GM23338 (cell line): ENCODE results near the gene RPGRIP1. TPM values are rescaled to one million over a fixed set of nuclear protein-coding genes. Genes with fewer than 3 reads are reported as not detected.
"Not testable (repeated sequence)": the region's sequence is repeated elsewhere in the genome, so short reads cannot be mapped to it uniquely, and the experiment has no call there.

Experiments
- ATAC-seq: fragments of 200-7000 bp; cut with Tn5 transposase; 3 replicates; pipeline ENCODE4 v1.9.1; 2020
- DNase-seq: peaks from one replicate; pipeline ENCODE4 v3.0.0-alpha.2; 2015; ENCODE audit warnings: low spot score
- H2AFZ ChIP-seq: fragments of 200-600 bp; sonication (generic); 2 replicates; pipeline ENCODE4 v1.8.0; 2016; ENCODE audit warnings: antibody characterized with exemption, mild to moderate bottlenecking, moderate library complexity
- H3F3A ChIP-seq: fragments of 200-600 bp; sonication (generic); replicated peaks from 2 replicates; pipeline ENCODE4 v1.8.0; 2017; ENCODE audit warnings: antibody characterized with exemption, mixed run types, low read depth
- H3K27ac ChIP-seq: fragments of 200-600 bp; sonication (generic); 2 replicates; pipeline ENCODE4 v1.6.1; 2016; ENCODE audit warnings: low read depth
- H3K27me3 ChIP-seq: fragments of 200-600 bp; sonication (generic); 2 replicates; pipeline ENCODE4 v1.8.0; 2016; ENCODE audit warnings: mild to moderate bottlenecking, mixed run types, moderate library complexity; ENCODE audit not compliant: insufficient read depth
- H3K36me3 ChIP-seq: fragments of 200-600 bp; sonication (generic); 2 replicates; pipeline ENCODE4 v1.8.0; 2016; ENCODE audit warnings: mild to moderate bottlenecking; ENCODE audit not compliant: insufficient read depth
- H3K4me1 ChIP-seq: fragments of 200-600 bp; sonication (generic); 2 replicates; pipeline ENCODE4 v1.8.0; 2016; ENCODE audit warnings: mild to moderate bottlenecking, moderate library complexity; ENCODE audit not compliant: insufficient read depth
- H3K4me2 ChIP-seq: fragments of 200-600 bp; sonication (generic); 2 replicates; pipeline ENCODE4 v1.7.1; 2017; ENCODE audit warnings: mixed run types
- H3K4me3 ChIP-seq: fragments of 200-600 bp; sonication (generic); 2 replicates; pipeline ENCODE4 v1.6.1; 2016; ENCODE audit warnings: mixed run types
- H3K79me2 ChIP-seq: fragments of 200-600 bp; sonication (generic); replicated peaks from 2 replicates; pipeline ENCODE4 v1.8.0; 2017; ENCODE audit warnings: mild to moderate bottlenecking; ENCODE audit not compliant: insufficient read depth
- H3K9me2 ChIP-seq: fragments of 200-600 bp; sonication (generic); 2 replicates; pipeline ENCODE4 v1.8.0; 2017; ENCODE audit not compliant: insufficient read depth
- H4K20me1 ChIP-seq: fragments of 200-600 bp; sonication (generic); replicated peaks from 2 replicates; pipeline ENCODE4 v1.8.0; 2017; ENCODE audit warnings: mild to moderate bottlenecking; ENCODE audit not compliant: insufficient read depth
- H3K27ac Mint-ChIP-seq: 2 replicates; pipeline ENCODE4 v1.8.0; 2020; ENCODE audit warnings: inconsistent platforms, mild to moderate bottlenecking, moderate library complexity, mixed read lengths
- H3K27me3 Mint-ChIP-seq: 3 replicates; pipeline ENCODE4 v1.8.0; 2022; ENCODE audit warnings: low read depth, mild to moderate bottlenecking, moderate library complexity, mixed read lengths, inconsistent platforms; ENCODE audit not compliant: insufficient read depth, poor library complexity
- H3K36me3 Mint-ChIP-seq: 3 replicates; pipeline ENCODE4 v1.8.0; 2021; ENCODE audit warnings: low read depth, mild to moderate bottlenecking, inconsistent platforms, moderate library complexity, mixed read lengths
- H3K4me1 Mint-ChIP-seq: 3 replicates; pipeline ENCODE4 v1.8.0; 2020; ENCODE audit warnings: mild to moderate bottlenecking, inconsistent platforms, mixed read lengths
- H3K4me3 Mint-ChIP-seq: 3 replicates; pipeline ENCODE4 v1.8.0; 2021; ENCODE audit warnings: moderate library complexity, mild to moderate bottlenecking, inconsistent platforms, mixed read lengths
- H3K9me3 Mint-ChIP-seq: 3 replicates; pipeline ENCODE4 v1.8.0; 2020; ENCODE audit warnings: moderate library complexity, mild to moderate bottlenecking, inconsistent platforms, mixed read lengths
- EZH2phosphoT487 ChIP-seq: fragments of 200-600 bp; sonication (generic); IDR thresholded peaks from one replicate; pipeline ENCODE4 v1.8.1; 2018; ENCODE audit warnings: antibody characterized with exemption; ENCODE audit not compliant: unreplicated experiment
- POLR2AphosphoS5 ChIP-seq: IDR thresholded peaks from 2 replicates; pipeline ENCODE4 v1.6.1; 2016; ENCODE audit warnings: antibody characterized with exemption, low read depth
- ZNF114 ChIP-seq: fragments of 250-450 bp; sonication (Bioruptor Pico); IDR thresholded peaks from 2 replicates; pipeline ENCODE4 v1.5.0; 2020; ENCODE audit warnings: mild to moderate bottlenecking, moderate library complexity
- ZNF462 ChIP-seq: fragments of 250-450 bp; sonication (Bioruptor Pico); IDR thresholded peaks from 2 replicates; pipeline ENCODE4 v1.5.0; 2020; ENCODE audit warnings: mild to moderate bottlenecking, moderate library complexity
- polyA plus RNA-seq: library from polyadenylated mRNA; unstranded; fragments of >200 nt; fragmentation: Nextera tagmentation; extraction: Ambion mirVana; gene quantifications from 2 replicates; pipeline ENCODE4 v1.2.1, GENCODE V29; 2016
- total RNA-seq: library from RNA; depleted of rRNA; stranded (reverse); fragments of >200 nt; shearing (Covaris generic); gene quantifications from 2 replicates; pipeline ENCODE4 v1.2.3, GENCODE V29; 2014

Gene RPGRIP1
- total and polyA plus RNA-seq, 2 experiments from 2014 or later, result 0.24 to 1.6 TPM

GRCh38 chr14:21278632-21279031 is 1.3 kb upstream of the RPGRIP1 start (continued):
- TF ChIP-seq ZNF462 (CRISPR knock-in tag) (no peak), POLR2AphosphoS5 (no peak), EZH2phosphoT487 (no peak), ZNF114 (CRISPR knock-in tag) (no peak)

DNA sequence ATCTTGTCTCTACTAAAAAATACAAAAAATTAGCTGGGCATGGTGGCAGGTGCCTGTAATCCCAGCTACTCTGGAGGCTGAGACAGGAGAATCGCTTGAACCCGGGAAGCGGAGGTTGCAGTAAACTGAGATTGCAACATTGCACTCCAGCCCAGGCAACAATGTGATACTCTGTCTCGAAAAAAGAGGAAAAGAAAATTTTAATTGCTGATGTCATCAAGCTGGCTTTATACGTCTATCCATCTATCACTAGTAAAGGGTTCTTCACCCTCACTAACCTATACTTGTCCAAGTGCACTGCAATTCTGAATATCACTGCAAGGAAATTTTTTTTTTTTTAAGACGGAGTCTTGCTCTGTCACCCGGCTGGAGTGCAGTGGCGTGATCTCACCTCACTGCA is 2.0 kb downstream of the RPGRIP1 start:
- H3K79me2 ChIP-seq, H2AFZ ChIP-seq, H3K36me3 Mint-ChIP-seq, H3K4me3 Mint-ChIP-seq, H3K4me1 Mint-ChIP-seq, H3K27ac ChIP-seq, H3F3A ChIP-seq, H3K27me3 Mint-ChIP-seq, H3K27me3 ChIP-seq, H3K36me3 ChIP-seq, H3K4me1 ChIP-seq, H3K27ac Mint-ChIP-seq, H3K4me3 ChIP-seq, H4K20me1 ChIP-seq, H3K9me2 ChIP-seq, H3K9me3 Mint-ChIP-seq, H3K4me2 ChIP-seq, DNase-seq, ATAC-seq: not testable (repeated sequence)

DNA sequence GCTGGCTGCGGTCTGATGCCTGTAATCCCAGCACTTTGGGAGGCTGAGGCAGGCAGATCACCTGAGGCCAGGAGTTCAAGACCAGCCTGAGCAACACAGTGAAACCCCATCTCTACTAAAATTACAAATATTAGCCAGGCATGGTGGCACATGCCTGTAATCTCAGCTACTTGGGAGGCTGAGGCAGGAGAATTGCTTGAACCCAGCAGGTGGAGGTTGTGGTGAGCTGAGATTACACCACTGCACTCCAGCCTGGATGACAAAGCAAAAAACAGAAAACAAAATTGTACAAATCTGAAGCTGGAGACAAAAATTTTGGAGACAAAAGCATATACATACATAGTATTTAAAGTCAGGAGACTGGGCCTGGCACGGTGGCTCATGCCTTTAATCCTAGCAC is 6.6 kb downstream of the RPGRIP1 start:
- not testable (repeated sequence) for H3K79me2 ChIP-seq, H3K27ac Mint-ChIP-seq, DNase-seq, H4K20me1 ChIP-seq, H3K4me1 Mint-ChIP-seq, H3K9me3 Mint-ChIP-seq, H3K36me3 ChIP-seq, H3K4me1 ChIP-seq, ATAC-seq, H3K36me3 Mint-ChIP-seq, H3K4me2 ChIP-seq, H3K27me3 ChIP-seq, H3K27me3 Mint-ChIP-seq, H3K9me2 ChIP-seq, H3F3A ChIP-seq, H2AFZ ChIP-seq, H3K27ac ChIP-seq, H3K4me3 ChIP-seq, H3K4me3 Mint-ChIP-seq
